ENCODE measurements around the gene TRMT112. TPM values are rescaled to one million over a fixed set of nuclear protein-coding genes. Genes with fewer than 3 reads are reported as not detected.

The TRMT112 gene
- total RNA-seq, 1 experiment from 2014 or later: 471 TPM

GRCh38 chr11:64296830-64297698, 20.3 kb downstream of the TRMT112 start:
- no peak for DNase-seq (ENCODE audit: low read depth)

GRCh38 chr11:64296236-64296635, 21.1 kb downstream of the TRMT112 start:
- DNase-seq (ENCODE audit: low read depth): no peak

GRCh38 chr11:64295760-64296159, 21.6 kb downstream of the TRMT112 start:
- DNase-seq (ENCODE audit: low read depth): no peak

- DNase-seq (ENCODE audit: low read depth): no peak
Measured at GRCh38 chr11:64294774-64295173, 22.6 kb downstream of the TRMT112 start.

- no peak for DNase-seq (ENCODE audit: low read depth)
Measured at GRCh38 chr11:64292460-64293254, 24.7 kb downstream of the TRMT112 start.

GRCh38 chr11:64291752-64292459, 25.5 kb downstream of the TRMT112 start:
- DNase-seq (ENCODE audit: low read depth): no peak

- no peak for DNase-seq (ENCODE audit: low read depth)
Measured at GRCh38 chr11:64291262-64291751, 26.1 kb downstream of the TRMT112 start, which contains the start of gene KCNK4. KCNK4 (plus strand) TSS chr11:64291302; CDS start chr11:64293019, 1,717 bp downstream.

- no peak for DNase-seq (ENCODE audit: low read depth)
Measured at GRCh38 chr11:64290352-64291261, 26.8 kb downstream of the TRMT112 start.

GRCh38 chr11:64289002-64289564, 28.3 kb downstream of the TRMT112 start:
- no peak for DNase-seq (ENCODE audit: low read depth)

GRCh38 chr11:64288353-64288750, 29.0 kb downstream of the TRMT112 start:
- DNase-seq (ENCODE audit: low read depth): no peak

GRCh38 chr11:64287676-64288352, 29.5 kb downstream of the TRMT112 start:
- DNase-seq (ENCODE audit: low read depth): no peak

GRCh38 chr11:64286801-64287159, 30.6 kb downstream of the TRMT112 start:
- DNase-seq (ENCODE audit: low read depth): no peak

GRCh38 chr11:64285885-64286800, 31.2 kb downstream of the TRMT112 start:
- peak; percentile 40 for DNase-seq (ENCODE audit: low read depth)

- peak; percentile 69 for DNase-seq (ENCODE audit: low read depth)
Measured at GRCh38 chr11:64284962-64285884, 32.1 kb downstream of the TRMT112 start, which contains the start of gene GPR137. GPR137 (plus strand) TSS chr11:64285848; CDS start chr11:64286525, 677 bp downstream.

GRCh38 chr11:64284048-64284961, 33.1 kb downstream of the TRMT112 start, which contains the start of gene BAD:
BAD (minus strand) TSS chr11:64284665; CDS start chr11:64284368, 297 bp downstream.
- peak; percentile 90 for DNase-seq (ENCODE audit: low read depth)

GRCh38 chr11:64283092-64283491, 34.3 kb downstream of the TRMT112 start:
- DNase-seq (ENCODE audit: low read depth): no peak
